Measurements from ENCODE around the gene SLC1A3. TPM values are rescaled to one million over a fixed set of nuclear protein-coding genes. Genes with fewer than 3 reads are reported as not detected.

SLC1A3 gene
- total RNA-seq, 2 experiments from 2014 or later = 0.34 to 0.74 TPM

- CTCF ChIA-PET = no interaction called here
- ATAC-seq (no peak), DNase-seq (no peak)
- intact Hi-C loops (cut with micrococcal nuclease) = no loop called here
- Mint-ChIP-seq H3K9me3 (no peaks in the 10 kb centered on the region), H3K27ac (no peak overlapping the region), H3K27me3 (peaks cover 4% of the 10 kb centered on the region), H3K4me3 (no peak overlapping the region), H3K4me1 (ENCODE audit: low read depth) (no peaks in the 10 kb centered on the region), H3K36me3 (ENCODE audit: low read depth) (no peaks in the 10 kb centered on the region)
- TF ChIP-seq CTCF (IDR thresholded peaks at IDR 0.05) = no peak
- POLR2A ChIA-PET = no interaction called here
Measured at GRCh38 chr5:36590513-36591286, 15.7 kb upstream of the SLC1A3 start.

- Mint-ChIP-seq H3K27ac (no peak overlapping the region), H3K4me3 (no peak overlapping the region), H3K36me3 (ENCODE audit: low read depth) (no peaks in the 10 kb centered on the region), H3K27me3 (peaks cover 2% of the 10 kb centered on the region), H3K4me1 (ENCODE audit: low read depth) (no peaks in the 10 kb centered on the region), H3K9me3 (no peaks in the 10 kb centered on the region)
- ATAC-seq (no peak), DNase-seq (no peak)
- CTCF ChIA-PET = no interaction called here
- intact Hi-C loops (cut with micrococcal nuclease) = no loop called here
- TF ChIP-seq CTCF (IDR thresholded peaks at IDR 0.05) = no peak
- POLR2A ChIA-PET = no interaction called here
Measured at GRCh38 chr5:36593867-36594266, 12.5 kb upstream of the SLC1A3 start.

DNA sequence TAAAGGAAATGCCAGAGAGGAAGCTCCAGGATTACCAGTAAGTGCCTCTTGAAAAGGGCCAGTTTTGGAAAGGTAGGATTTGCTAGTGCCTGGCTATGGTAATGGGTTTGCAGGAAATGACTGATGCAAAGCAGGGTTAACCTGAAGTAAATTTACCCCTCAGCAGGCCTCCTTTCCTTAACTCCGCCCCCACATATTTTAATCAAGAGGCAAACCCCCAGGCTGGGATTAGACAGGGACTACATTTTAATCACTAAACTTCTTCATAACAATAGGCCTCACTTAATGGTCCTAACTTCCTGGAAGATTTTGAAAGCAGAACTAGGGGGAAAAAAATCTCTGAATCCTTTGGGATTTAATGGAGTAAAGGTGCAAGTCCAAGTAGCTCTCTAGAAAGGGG lies 10.2 kb upstream of the SLC1A3 start:
- Mint-ChIP-seq H3K4me3 (no peak overlapping the region), H3K27me3 (peaks cover 2% of the 10 kb centered on the region), H3K36me3 (ENCODE audit: low read depth) (no peaks in the 10 kb centered on the region), H3K27ac (no peak overlapping the region), H3K9me3 (no peaks in the 10 kb centered on the region), H3K4me1 (ENCODE audit: low read depth) (no peaks in the 10 kb centered on the region)
- DNase-seq = no peak
- ChIA-PET CTCF (no interaction called here), POLR2A (no interaction called here)
- no peak for TF ChIP-seq CTCF (IDR thresholded peaks at IDR 0.05)
- no peak for ATAC-seq
- intact Hi-C loops (cut with micrococcal nuclease) = no loop called here

- CTCF ChIA-PET = no interaction called here
- intact Hi-C loops (cut with micrococcal nuclease) = no loop called here
- H3K4me3 Mint-ChIP-seq = no peak overlapping the region
Measured at GRCh38 chr5:36596756-36597155, 9.7 kb upstream of the SLC1A3 start.

More at GRCh38 chr5:36596756-36597155, 9.7 kb upstream of the SLC1A3 start:
- H3K27ac Mint-ChIP-seq = no peak overlapping the region
- H3K36me3 Mint-ChIP-seq (ENCODE audit: low read depth) = no peaks in the 10 kb centered on the region
- H3K4me1 Mint-ChIP-seq (ENCODE audit: low read depth) = no peaks in the 10 kb centered on the region
- H3K27me3 Mint-ChIP-seq = peaks cover 2% of the 10 kb centered on the region
- H3K9me3 Mint-ChIP-seq = no peaks in the 10 kb centered on the region
- DNase-seq (no peak), ATAC-seq (no peak)
- POLR2A ChIA-PET = no interaction called here
- no peak for TF ChIP-seq CTCF (IDR thresholded peaks at IDR 0.05)

Data from activated CD8-positive, alpha-beta T cell treated with anti-CD3 and anti-CD28 coated beads for 36 hours (primary cell).